MCF 10A (cell line): ENCODE measurements around the gene ERGIC1. TPM values are rescaled to one million over a fixed set of nuclear protein-coding genes. Genes with fewer than 3 reads are reported as not detected.
A peak's percentile ranks its signal among the peaks of the same experiment; 100 is the strongest.

Source experiments
- BruUV-seq: library from RNA; stranded (reverse); fragments of 400-500 nt; replicated peaks from 2 replicates; lab custom pipeline; 2021; lab: Mats Ljungman, UMichigan
- CTCF ChIA-PET: fragments of 300-600 bp; sonication (Branson Sonifier 250); formaldehyde crosslinking; extraction: SDS; loops from one replicate; lab custom pipeline; 2021; ENCODE audit warnings: antibody characterized with exemption, inconsistent platforms; lab: Yijun Ruan, JAX
- POLR2A ChIA-PET: fragments of 300-600, 350-650 bp; sonication (Branson Sonifier 250); formaldehyde crosslinking; extraction: SDS; loops from one replicate; lab custom pipeline; 2020; ENCODE audit warnings: antibody characterized with exemption, inconsistent platforms; lab: Yijun Ruan, JAX
- DNase-seq: peaks from one replicate; pipeline ENCODE4 v3.0.0-alpha.2; 2018; ENCODE audit not compliant: unreplicated experiment
- H3K27ac Mint-ChIP-seq: one replicate; pipeline ENCODE4 v1.8.0; 2022; ENCODE audit warnings: mild to moderate bottlenecking, low read depth, mixed read lengths; ENCODE audit not compliant: unreplicated experiment
- H3K27me3 Mint-ChIP-seq: one replicate; pipeline ENCODE4 v1.8.0; 2022; ENCODE audit warnings: mixed read lengths; ENCODE audit not compliant: insufficient read depth, unreplicated experiment
- H3K36me3 Mint-ChIP-seq: one replicate; pipeline ENCODE4 v1.8.0; 2022; ENCODE audit warnings: mild to moderate bottlenecking, moderate library complexity, mixed read lengths; ENCODE audit not compliant: insufficient read depth, unreplicated experiment
- H3K4me1 Mint-ChIP-seq: one replicate; pipeline ENCODE4 v1.8.0; 2022; ENCODE audit warnings: mixed read lengths; ENCODE audit not compliant: insufficient read depth, unreplicated experiment
- H3K4me3 Mint-ChIP-seq: one replicate; pipeline ENCODE4 v1.8.0; 2022; ENCODE audit warnings: mild to moderate bottlenecking, moderate library complexity, mixed read lengths; ENCODE audit not compliant: unreplicated experiment
- H3K9me3 Mint-ChIP-seq: one replicate; pipeline ENCODE4 v1.8.0; 2022; ENCODE audit warnings: mixed read lengths; ENCODE audit not compliant: unreplicated experiment
- intact Hi-C: fragments of 100-400 bp; cut with micrococcal nuclease; formaldehyde crosslinking; loops from 2 replicates; pipeline ENCODE4 v1.14.1; 2022
- total RNA-seq: library from RNA; stranded (reverse); gene quantifications from 2 replicates; pipeline ENCODE4 v1.2.3, GENCODE V29; 2022
- TF ChIP-seq, protein P1 (sequence below): fragments of 200-600 bp; IDR thresholded peaks from one replicate; pipeline ENCODE4 v1.8.0; 2022; ENCODE audit warnings: antibody characterized with exemption, mild to moderate bottlenecking; ENCODE audit not compliant: unreplicated experiment

The ERGIC1 gene
- total RNA-seq, 1 experiment from 2014 or later: 257 TPM

DNA sequence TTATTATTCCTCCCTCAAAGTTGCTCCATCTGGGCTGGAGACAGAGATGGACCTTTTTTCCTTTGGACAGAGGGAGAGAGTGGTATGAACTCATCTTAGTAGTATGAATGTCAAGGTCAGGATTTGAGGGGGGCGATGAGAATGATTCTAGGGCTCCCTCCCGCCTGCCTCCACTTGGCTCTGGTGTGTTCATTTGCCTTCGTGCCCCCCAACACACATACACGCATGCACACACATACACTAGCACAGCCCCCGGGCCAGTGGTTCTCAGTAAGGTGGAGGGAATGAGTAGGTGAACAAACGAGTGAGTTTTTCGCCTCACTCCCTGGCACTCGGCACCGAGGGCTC, 44.5 kb downstream of the ERGIC1 start:
- H3K27me3 Mint-ChIP-seq: no peaks in the 10 kb centered on the region
- H3K27ac Mint-ChIP-seq: no peak overlapping the region
- H3K4me1 Mint-ChIP-seq: peaks cover 38% of the 10 kb centered on the region
- peaks cover 50% of the 10 kb centered on the region for H3K36me3 Mint-ChIP-seq
- ChIA-PET CTCF (interaction anchor here (1.5 kb wide), 1 partner anchor 81 kb away, joined by 3 read pairs; no protein-coding TSS in a partner anchor), POLR2A (interaction anchor here (11.0 kb wide), 1 partner anchor 23 kb away, joined by 343 read pairs; no protein-coding TSS in a partner anchor)
- intact Hi-C loops: no loop called here
- H3K4me3 Mint-ChIP-seq: no peak overlapping the region
- H3K9me3 Mint-ChIP-seq: no peaks in the 10 kb centered on the region
- DNase-seq: no peak
- TF ChIP-seq, protein P1, sequence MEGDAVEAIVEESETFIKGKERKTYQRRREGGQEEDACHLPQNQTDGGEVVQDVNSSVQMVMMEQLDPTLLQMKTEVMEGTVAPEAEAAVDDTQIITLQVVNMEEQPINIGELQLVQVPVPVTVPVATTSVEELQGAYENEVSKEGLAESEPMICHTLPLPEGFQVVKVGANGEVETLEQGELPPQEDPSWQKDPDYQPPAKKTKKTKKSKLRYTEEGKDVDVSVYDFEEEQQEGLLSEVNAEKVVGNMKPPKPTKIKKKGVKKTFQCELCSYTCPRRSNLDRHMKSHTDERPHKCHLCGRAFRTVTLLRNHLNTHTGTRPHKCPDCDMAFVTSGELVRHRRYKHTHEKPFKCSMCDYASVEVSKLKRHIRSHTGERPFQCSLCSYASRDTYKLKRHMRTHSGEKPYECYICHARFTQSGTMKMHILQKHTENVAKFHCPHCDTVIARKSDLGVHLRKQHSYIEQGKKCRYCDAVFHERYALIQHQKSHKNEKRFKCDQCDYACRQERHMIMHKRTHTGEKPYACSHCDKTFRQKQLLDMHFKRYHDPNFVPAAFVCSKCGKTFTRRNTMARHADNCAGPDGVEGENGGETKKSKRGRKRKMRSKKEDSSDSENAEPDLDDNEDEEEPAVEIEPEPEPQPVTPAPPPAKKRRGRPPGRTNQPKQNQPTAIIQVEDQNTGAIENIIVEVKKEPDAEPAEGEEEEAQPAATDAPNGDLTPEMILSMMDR: no peak
- BruUV-seq: no TSS peak

DNA sequence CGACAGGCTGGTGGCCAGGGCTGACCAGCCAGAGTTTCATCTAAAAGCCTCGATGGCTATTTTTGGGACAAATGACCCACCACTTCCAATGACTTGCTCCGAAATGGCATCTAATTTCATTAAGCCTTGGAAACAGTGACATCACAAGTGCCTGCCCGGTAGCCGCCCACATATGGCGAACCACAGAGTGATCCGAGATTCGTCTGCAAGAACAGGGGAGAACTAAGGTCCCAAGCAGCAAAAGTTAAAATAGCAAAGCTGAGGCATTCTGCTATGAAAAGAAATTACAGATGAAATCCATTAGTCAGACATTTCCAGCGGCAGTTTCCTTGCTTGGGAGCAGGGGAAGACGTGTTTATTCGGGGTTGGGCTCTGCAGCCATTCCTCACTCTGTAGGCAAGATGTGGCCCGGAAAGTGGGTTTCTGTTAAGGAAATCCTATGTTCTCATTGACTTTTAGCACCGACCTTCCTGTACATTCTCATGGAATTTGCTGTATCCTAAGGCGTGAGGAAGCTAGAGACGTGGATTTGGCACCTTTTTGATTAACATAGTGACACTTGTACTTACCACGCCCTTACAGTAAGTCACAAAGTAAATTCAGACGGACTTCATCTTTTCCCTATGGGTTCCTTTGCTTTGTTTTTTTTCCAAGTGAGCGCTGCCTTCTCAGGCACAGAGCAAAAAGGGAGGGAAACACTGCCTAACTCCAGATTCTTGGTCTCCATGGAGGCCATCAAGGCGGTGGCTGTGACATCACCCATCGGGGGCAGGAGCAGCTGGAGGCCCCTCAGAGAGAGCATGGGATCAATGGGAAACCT, 45.1 kb downstream of the ERGIC1 start:
- Mint-ChIP-seq H3K27me3 (no peaks in the 10 kb centered on the region), H3K9me3 (no peaks in the 10 kb centered on the region), H3K27ac (peak overlapping the region; percentile 42), H3K36me3 (peaks cover 56% of the 10 kb centered on the region), H3K4me3 (no peak overlapping the region), H3K4me1 (peaks cover 38% of the 10 kb centered on the region)
- POLR2A ChIA-PET: interaction anchor here (1.0 to 4.6 kb wide), 2 partner anchors 9 to 108 kb away, joined by 7 to 33 read pairs; partner anchors contain the start of gene DUSP1
- BruUV-seq: no TSS peak
- TF ChIP-seq, protein P1: no peak
- intact Hi-C loops: no loop called here
- CTCF ChIA-PET: interaction anchor here (1.0 to 1.1 kb wide), 2 partner anchors 22 to 107 kb away, joined by 3 read pairs; no protein-coding TSS in a partner anchor
- DNase-seq: no peak

DNA sequence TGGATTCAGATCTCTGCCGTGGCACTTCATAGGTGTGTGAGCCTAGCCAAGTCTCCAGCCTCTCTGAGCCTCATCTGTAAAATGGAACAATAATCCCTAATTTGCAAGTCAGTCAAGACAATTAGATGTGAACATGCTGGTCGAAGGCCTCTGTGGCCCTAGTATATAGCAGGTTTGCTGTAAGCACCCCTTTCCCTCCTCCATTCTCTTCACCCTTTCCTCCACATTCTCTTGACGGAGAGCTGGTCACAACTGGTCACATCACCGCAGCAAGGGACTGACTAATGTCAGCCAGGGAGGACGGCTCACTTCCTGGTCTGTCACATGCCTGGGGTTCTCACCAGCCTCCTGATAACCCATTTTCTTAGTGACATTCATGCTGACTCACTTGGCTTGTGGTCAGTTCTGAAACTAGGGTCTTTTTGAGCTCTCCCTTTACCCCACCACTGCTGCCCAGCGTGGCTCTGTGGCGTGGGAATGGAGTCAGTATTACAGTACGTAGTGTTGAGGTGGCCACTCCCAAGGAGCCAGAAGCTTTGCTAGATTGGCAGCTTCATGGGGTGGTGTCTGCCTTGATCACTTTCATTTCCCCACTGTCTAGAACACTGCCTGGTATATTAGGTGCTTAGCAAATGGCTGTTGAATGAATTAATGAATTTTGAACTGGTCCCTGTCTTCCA, 47.8 kb downstream of the ERGIC1 start:
- peak overlapping the region; percentile 79 for H3K27ac Mint-ChIP-seq
- TF ChIP-seq, protein P1: no peak
- intact Hi-C loops: no loop called here

More for the DNA sequence above, 47.8 kb downstream of the ERGIC1 start:
- no TSS peak for BruUV-seq
- POLR2A ChIA-PET: interaction anchor here (0.6 to 4.6 kb wide), 9 partner anchors 9 to 116 kb away, joined by 3 to 33 read pairs (median 4); no protein-coding TSS in a partner anchor
- H3K4me3 Mint-ChIP-seq: no peak overlapping the region
- no peak for DNase-seq
- H3K9me3 Mint-ChIP-seq: no peaks in the 10 kb centered on the region
- no peaks in the 10 kb centered on the region for H3K27me3 Mint-ChIP-seq
- H3K36me3 Mint-ChIP-seq: peaks cover 77% of the 10 kb centered on the region
- peaks cover 48% of the 10 kb centered on the region for H3K4me1 Mint-ChIP-seq
- CTCF ChIA-PET: interaction anchor here (0.6 to 2.0 kb wide), 8 partner anchors 11 to 167 kb away, joined by 3 to 15 read pairs (median 3); partner anchors contain the start of gene DUSP1
